ENCODE measurements around the gene SLC6A12. TPM values are rescaled to one million over a fixed set of nuclear protein-coding genes. Genes with fewer than 3 reads are reported as not detected.

SLC6A12 gene
- total RNA-seq, 4 donors from 2014 or later = 0.46 to 7.0 (median 2.1) TPM

DNA sequence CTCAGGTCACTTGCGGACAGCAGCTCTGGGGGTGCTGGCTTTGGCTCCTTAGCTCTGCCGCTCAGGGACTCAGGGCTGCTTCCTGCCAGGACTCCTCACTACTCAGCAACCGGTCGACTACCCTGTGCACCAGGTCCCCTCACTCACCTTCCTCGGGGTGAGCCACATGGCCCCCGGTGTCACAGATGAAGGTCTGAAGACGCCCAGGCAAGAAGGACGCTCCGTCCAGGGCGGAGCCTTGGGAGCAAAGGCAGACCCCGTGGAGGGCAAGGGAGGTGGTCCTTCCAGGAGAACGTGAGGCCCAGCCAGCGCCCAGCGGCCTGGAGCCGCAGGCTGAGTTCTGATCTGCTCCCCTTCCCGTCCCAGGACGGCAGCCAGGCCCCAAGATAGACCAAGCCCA is 32.0 kb downstream of the SLC6A12 start:
- ATAC-seq (ENCODE audit: low FRiP score) (no peak), DNase-seq (ENCODE audit: low spot score) (no peak)
- TF ChIP-seq, protein P1, sequence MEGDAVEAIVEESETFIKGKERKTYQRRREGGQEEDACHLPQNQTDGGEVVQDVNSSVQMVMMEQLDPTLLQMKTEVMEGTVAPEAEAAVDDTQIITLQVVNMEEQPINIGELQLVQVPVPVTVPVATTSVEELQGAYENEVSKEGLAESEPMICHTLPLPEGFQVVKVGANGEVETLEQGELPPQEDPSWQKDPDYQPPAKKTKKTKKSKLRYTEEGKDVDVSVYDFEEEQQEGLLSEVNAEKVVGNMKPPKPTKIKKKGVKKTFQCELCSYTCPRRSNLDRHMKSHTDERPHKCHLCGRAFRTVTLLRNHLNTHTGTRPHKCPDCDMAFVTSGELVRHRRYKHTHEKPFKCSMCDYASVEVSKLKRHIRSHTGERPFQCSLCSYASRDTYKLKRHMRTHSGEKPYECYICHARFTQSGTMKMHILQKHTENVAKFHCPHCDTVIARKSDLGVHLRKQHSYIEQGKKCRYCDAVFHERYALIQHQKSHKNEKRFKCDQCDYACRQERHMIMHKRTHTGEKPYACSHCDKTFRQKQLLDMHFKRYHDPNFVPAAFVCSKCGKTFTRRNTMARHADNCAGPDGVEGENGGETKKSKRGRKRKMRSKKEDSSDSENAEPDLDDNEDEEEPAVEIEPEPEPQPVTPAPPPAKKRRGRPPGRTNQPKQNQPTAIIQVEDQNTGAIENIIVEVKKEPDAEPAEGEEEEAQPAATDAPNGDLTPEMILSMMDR (IDR thresholded peaks at IDR 0.05) = no peak

GRCh38 chr12:180445-180844 is 33.5 kb downstream of the SLC6A12 start:
- no peak for ATAC-seq (ENCODE audit: low FRiP score)
- TF ChIP-seq, protein P1 (IDR thresholded peaks at IDR 0.05) = no peak
- DNase-seq (ENCODE audit: low spot score) = no peak

DNA sequence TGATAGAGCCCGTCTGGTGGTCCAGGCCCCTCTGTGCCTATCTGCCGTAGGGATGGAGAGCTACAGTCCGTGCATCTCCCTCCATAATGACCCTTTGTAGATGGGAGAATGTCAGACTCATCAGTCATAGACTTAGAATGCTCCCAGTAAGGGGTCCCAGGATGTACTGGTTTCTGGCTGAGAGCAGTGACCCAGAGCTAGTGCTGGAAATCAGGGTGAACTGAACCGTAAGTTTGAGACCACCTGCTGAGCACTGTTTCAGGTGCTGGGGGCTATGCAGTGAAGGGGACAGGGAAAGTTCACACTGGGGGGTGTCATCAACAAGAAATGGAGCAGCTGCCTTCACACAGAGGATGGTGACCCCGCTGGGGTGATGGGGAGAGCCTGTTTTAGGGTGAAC is 34.1 kb downstream of the SLC6A12 start:
- no peak for DNase-seq (ENCODE audit: low spot score)
- no peak for ATAC-seq (ENCODE audit: low FRiP score)
- TF ChIP-seq, protein P1 (IDR thresholded peaks at IDR 0.05) = no peak

GRCh38 chr12:179131-179884 is 34.6 kb downstream of the SLC6A12 start:
- no peak for ATAC-seq (ENCODE audit: low FRiP score)
- TF ChIP-seq, protein P1 (IDR thresholded peaks at IDR 0.05) = no peak
- DNase-seq (ENCODE audit: low spot score) = no peak

DNA sequence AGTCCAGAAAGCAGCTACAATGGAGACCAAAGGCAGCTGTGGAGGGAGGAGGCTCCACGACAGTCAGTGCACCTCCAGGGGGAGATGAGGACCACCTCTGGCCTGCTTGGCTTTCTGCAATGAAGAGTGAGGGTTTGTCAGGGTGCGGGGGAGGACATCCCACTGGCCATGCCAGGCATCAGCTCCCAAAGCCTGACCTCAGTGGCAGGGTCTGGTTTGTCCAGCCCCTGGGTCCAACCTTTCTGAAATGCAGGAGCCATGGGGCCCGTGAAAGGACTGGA is 35.2 kb downstream of the SLC6A12 start:
- no peak for ATAC-seq (ENCODE audit: low FRiP score)
- DNase-seq (ENCODE audit: low spot score) = no peak
- TF ChIP-seq, protein P1 (IDR thresholded peaks at IDR 0.05) = no peak

- TF ChIP-seq, protein P1 (IDR thresholded peaks at IDR 0.05) = no peak
- DNase-seq (ENCODE audit: low spot score) (no peak), ATAC-seq (ENCODE audit: low FRiP score) (no peak)
Observed at GRCh38 chr12:177980-178828, 35.8 kb downstream of the SLC6A12 start.
